Peyer's patch (tissue), 4 donors: ENCODE results near the gene ASXL2. TPM values are rescaled to one million over a fixed set of nuclear protein-coding genes. Genes with fewer than 3 reads are reported as not detected.

Experiments
- DNase-seq, 3 donors: peaks; one replicate each; pipeline ENCODE4 v3.0.0-alpha.2; 2017 to 2019
- H3K27ac ChIP-seq, 4 donors: fragments of 200-600 bp; sonication (generic); one replicate each; pipeline ENCODE4 v1.5.1; 2016 to 2019
- H3K27me3 ChIP-seq, 2 donors: fragments of 200-600 bp; sonication (generic); one replicate each; pipeline ENCODE4 v1.5.1; 2019
- H3K36me3 ChIP-seq, 3 donors: fragments of 200-600 bp; sonication (generic); one replicate each; pipeline ENCODE4 v1.5.1; 2016 to 2019
- H3K4me1 ChIP-seq, 4 donors: fragments of 200-600 bp; sonication (generic); one replicate each; pipeline ENCODE4 v1.5.1; 2016 to 2019
- H3K4me3 ChIP-seq, 4 donors: fragments of 200-600 bp; sonication (generic); 1 replicate in 3 of 4; 2 replicates in 1 of 4; pipeline ENCODE4 v1.5.1; 2016 to 2019; ENCODE audit warnings: mild to moderate bottlenecking in 1 of 4
- H3K9me3 ChIP-seq, 4 donors: fragments of 200-600 bp; sonication (generic); one replicate each; pipeline ENCODE4 v1.5.1; 2016 to 2019; ENCODE audit warnings: mild to moderate bottlenecking in 1 of 4
- POLR2A ChIP-seq, 2 donors: fragments of 450-650 bp; IDR thresholded peaks; one replicate each; pipeline ENCODE4 v1.5.1; 2017; ENCODE audit warnings: antibody characterized with exemption in 2 of 2, mild to moderate bottlenecking in 2 of 2, moderate library complexity in 2 of 2
- total RNA-seq, 4 donors: library from RNA; depleted of rRNA; stranded (reverse); fragments of >200 nt; gene quantifications; one replicate each; pipeline ENCODE4 v1.1.0, GENCODE V29; 2016
- TF ChIP-seq, protein P1 (sequence below), 6 experiments: fragments of 450-650 bp in 4 of 6; fragments of 200-600 bp in 2 of 6; sonication (generic) in 1 of 6; IDR thresholded peaks; one replicate each; pipeline ENCODE4 v1.5.1; 2017 to 2019; ENCODE audit warnings: antibody characterized with exemption in 6 of 6, mild to moderate bottlenecking in 3 of 6, moderate library complexity in 1 of 6

ASXL2 gene
- 10 to 100 TPM; 17.0 to 28.9 (median 19.8) TPM for total RNA-seq

GRCh38 chr2:25878361-25879132, at the start of gene ASXL2:
Gene ASXL2 (minus strand): TSS chr2:25878487. CDS start chr2:25878222, 265 bp downstream.
- Histone ChIP-seq H3K27me3 (no peaks in the 10 kb centered on the region), H3K9me3 (no peaks in the 10 kb centered on the region), H3K27ac (peak within 1 kb of the TSS; percentile 86 to 98 (median 88)), H3K36me3 (peaks cover 0 to 7% (median 0%) of the 10 kb centered on the region in 3 donors), H3K4me3 (peak within 1 kb of the TSS; percentile 67 to 84 (median 82)), H3K4me1 (peaks cover 0 to 14% (median 3%) of the 10 kb centered on the region in 4 donors)
- peak; percentile 94 to 99 (median 99) for DNase-seq
- peak; percentile 39 to 81 for TF ChIP-seq POLR2A (IDR thresholded peaks at IDR 0.05)
- TF ChIP-seq, protein P1, sequence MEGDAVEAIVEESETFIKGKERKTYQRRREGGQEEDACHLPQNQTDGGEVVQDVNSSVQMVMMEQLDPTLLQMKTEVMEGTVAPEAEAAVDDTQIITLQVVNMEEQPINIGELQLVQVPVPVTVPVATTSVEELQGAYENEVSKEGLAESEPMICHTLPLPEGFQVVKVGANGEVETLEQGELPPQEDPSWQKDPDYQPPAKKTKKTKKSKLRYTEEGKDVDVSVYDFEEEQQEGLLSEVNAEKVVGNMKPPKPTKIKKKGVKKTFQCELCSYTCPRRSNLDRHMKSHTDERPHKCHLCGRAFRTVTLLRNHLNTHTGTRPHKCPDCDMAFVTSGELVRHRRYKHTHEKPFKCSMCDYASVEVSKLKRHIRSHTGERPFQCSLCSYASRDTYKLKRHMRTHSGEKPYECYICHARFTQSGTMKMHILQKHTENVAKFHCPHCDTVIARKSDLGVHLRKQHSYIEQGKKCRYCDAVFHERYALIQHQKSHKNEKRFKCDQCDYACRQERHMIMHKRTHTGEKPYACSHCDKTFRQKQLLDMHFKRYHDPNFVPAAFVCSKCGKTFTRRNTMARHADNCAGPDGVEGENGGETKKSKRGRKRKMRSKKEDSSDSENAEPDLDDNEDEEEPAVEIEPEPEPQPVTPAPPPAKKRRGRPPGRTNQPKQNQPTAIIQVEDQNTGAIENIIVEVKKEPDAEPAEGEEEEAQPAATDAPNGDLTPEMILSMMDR (IDR thresholded peaks at IDR 0.05) = peak in 3 of 6 experiments; percentile 8 to 33 (median 25)

DNA sequence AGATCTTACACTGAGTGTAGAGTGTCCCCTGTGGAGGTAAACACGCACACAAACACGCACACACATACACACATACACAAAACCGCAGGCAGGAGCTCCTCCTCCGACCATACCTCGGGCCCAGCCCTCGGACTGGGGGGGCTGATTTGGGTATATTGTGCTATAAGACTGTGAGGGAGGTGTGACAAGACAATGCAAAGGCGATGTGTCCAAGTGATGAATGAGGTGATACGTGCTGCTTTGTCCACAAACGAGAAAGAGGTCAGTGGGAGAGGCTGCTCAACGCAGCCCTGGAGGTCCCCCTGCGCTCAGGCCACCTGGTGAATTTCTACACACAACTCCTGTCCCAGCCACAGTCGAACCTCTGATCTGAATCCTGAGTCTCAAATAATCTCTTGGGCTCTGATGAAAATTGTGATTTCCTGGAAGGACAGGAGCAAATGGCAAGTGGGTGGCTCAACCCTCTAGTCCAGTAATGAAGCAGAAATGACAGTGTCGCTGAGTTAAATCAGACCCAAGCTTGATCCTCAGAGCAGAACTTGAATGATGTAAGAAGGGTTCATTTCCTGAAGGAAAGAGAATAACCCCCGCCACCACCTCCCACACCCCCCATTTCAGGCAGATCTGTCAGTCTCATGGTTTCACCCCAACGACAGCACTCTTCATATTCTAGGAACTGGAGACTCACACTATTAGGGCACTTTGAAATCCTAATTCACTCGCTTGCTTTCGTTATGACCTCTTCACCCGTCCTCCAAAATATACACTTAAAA, 48.9 kb upstream of the ASXL2 start:
- H3K27ac ChIP-seq = no peak overlapping the region
- H3K4me1 ChIP-seq = no peaks in the 10 kb centered on the region
- no peaks in the 10 kb centered on the region for H3K9me3 ChIP-seq
- TF ChIP-seq, protein P1 (IDR thresholded peaks at IDR 0.05) = no peak
- no peak for TF ChIP-seq POLR2A (IDR thresholded peaks at IDR 0.05)
- no peaks in the 10 kb centered on the region for H3K27me3 ChIP-seq
- no peak for DNase-seq
- peaks cover 0 to 9% (median 0%) of the 10 kb centered on the region in 3 donors for H3K36me3 ChIP-seq
- H3K4me3 ChIP-seq = no peak overlapping the region

GRCh38 chr2:25922501-25922900, 44.2 kb upstream of the ASXL2 start:
- H3K4me3 ChIP-seq = no peak overlapping the region
- no peak for DNase-seq
- H3K9me3 ChIP-seq = no peaks in the 10 kb centered on the region
- TF ChIP-seq, protein P1 (IDR thresholded peaks at IDR 0.05) = no peak
- TF ChIP-seq POLR2A (IDR thresholded peaks at IDR 0.05) = no peak
- no peaks in the 10 kb centered on the region for H3K4me1 ChIP-seq
- no peaks in the 10 kb centered on the region for H3K27me3 ChIP-seq
- no peaks in the 10 kb centered on the region for H3K36me3 ChIP-seq
- no peak overlapping the region for H3K27ac ChIP-seq

- TF ChIP-seq, protein P1 (IDR thresholded peaks at IDR 0.05) = no peak
- no peak for TF ChIP-seq POLR2A (IDR thresholded peaks at IDR 0.05)
- H3K9me3 ChIP-seq = no peaks in the 10 kb centered on the region
- H3K27me3 ChIP-seq = no peaks in the 10 kb centered on the region
- H3K27ac ChIP-seq = no peak overlapping the region
- no peak overlapping the region for H3K4me3 ChIP-seq
- no peaks in the 10 kb centered on the region for H3K4me1 ChIP-seq
- H3K36me3 ChIP-seq = no peaks in the 10 kb centered on the region
- DNase-seq = no peak
Observed at GRCh38 chr2:25920786-25921415, 42.6 kb upstream of the ASXL2 start.

GRCh38 chr2:25920336-25920735, 42.0 kb upstream of the ASXL2 start:
- H3K36me3 ChIP-seq = no peaks in the 10 kb centered on the region
- DNase-seq = no peak
- no peak overlapping the region for H3K4me3 ChIP-seq
- H3K27me3 ChIP-seq = no peaks in the 10 kb centered on the region
- no peak overlapping the region for H3K27ac ChIP-seq
- H3K4me1 ChIP-seq = no peaks in the 10 kb centered on the region
- H3K9me3 ChIP-seq = no peaks in the 10 kb centered on the region
- no peak for TF ChIP-seq POLR2A (IDR thresholded peaks at IDR 0.05)
- TF ChIP-seq, protein P1 (IDR thresholded peaks at IDR 0.05) = no peak
